H1 (cell line): ENCODE data around the gene MYO3A. TPM values are rescaled to one million over a fixed set of nuclear protein-coding genes. Genes with fewer than 3 reads are reported as not detected.

ENCODE experiments used
- CTCF ChIA-PET: fragments of 300-600 bp; sonication (Branson Sonifier 250); formaldehyde crosslinking; loops from one replicate; lab custom pipeline; 2021; ENCODE audit not compliant: partially characterized antibody; lab: Charles Lee
- POLR2A ChIA-PET: fragments of 300-600 bp; sonication (Branson Sonifier 250); formaldehyde crosslinking; loops from one replicate; lab custom pipeline; 2021; ENCODE audit warnings: inconsistent platforms; ENCODE audit not compliant: partially characterized antibody; lab: Charles Lee
- DNase-seq, 2 experiments: peaks; one replicate each; pipeline versions ENCODE4 v3.0.0 to v3.0.0-alpha.2; 2010 to 2022; ENCODE audit warnings: low spot score in 2 of 2, low read depth in 1 of 2, mixed read lengths in 1 of 2
- FAIRE-seq: peaks from 2 replicates; lab custom pipeline; 2011; peaks lifted over from hg19 to GRCh38; lab: Jason Lieb, UNC
- H2AFZ ChIP-seq: 2 replicates; pipeline ENCODE4 v1.8.1; 2012; ENCODE audit warnings: low read length, inconsistent platforms
- H2AK5ac ChIP-seq: 2 replicates; pipeline ENCODE4 v1.6.1; 2013; ENCODE audit warnings: low read depth, low read length
- H2BK120ac ChIP-seq: replicated peaks from 2 replicates; pipeline ENCODE3; 2013; ENCODE audit warnings: low read depth, low read length, inconsistent platforms
- H2BK12ac ChIP-seq: 2 replicates; pipeline ENCODE4 v1.6.1; 2013; ENCODE audit warnings: low read depth, low read length
- H2BK15ac ChIP-seq: 2 replicates; pipeline ENCODE4 v1.6.1; 2013; ENCODE audit warnings: low read length
- H2BK20ac ChIP-seq: 2 replicates; pipeline ENCODE4 v1.6.1; 2013; ENCODE audit warnings: low read length
- H2BK5ac ChIP-seq: 2 replicates; pipeline ENCODE4 v1.6.1; 2013; ENCODE audit warnings: low read depth, low read length
- H3K14ac ChIP-seq: 2 replicates; pipeline ENCODE4 v1.6.1; 2013; ENCODE audit warnings: inconsistent platforms; ENCODE audit not compliant: insufficient read length
- H3K18ac ChIP-seq: 2 replicates; pipeline ENCODE4 v1.6.1; 2013; ENCODE audit warnings: low read length; ENCODE audit errors: extremely low read depth
- H3K23ac ChIP-seq: 2 replicates; pipeline ENCODE4 v1.6.1; 2013; ENCODE audit warnings: inconsistent platforms; ENCODE audit not compliant: insufficient read length
- H3K23me2 ChIP-seq: 2 replicates; pipeline ENCODE4 v1.6.1; 2013; ENCODE audit warnings: low read depth, low read length
- H3K27ac ChIP-seq: 2 replicates; pipeline ENCODE4 v1.6.1; 2011; ENCODE audit warnings: low read depth, low read length, inconsistent platforms
- H3K27me3 ChIP-seq, 4 experiments: replicated peaks in 1 of 4; 1 replicate in 1 of 4; 2 replicates in 3 of 4; pipeline versions ENCODE4 v1.6.1 to v1.8.1; 2011 to 2013; ENCODE audit warnings: low read length in 3 of 4, mild to moderate bottlenecking in 3 of 4, inconsistent platforms in 2 of 4, mixed read lengths in 2 of 4, moderate library complexity in 1 of 4; ENCODE audit not compliant: control insufficient read depth in 3 of 4, insufficient read depth in 3 of 4; ENCODE audit errors: extremely low read depth in 1 of 4
- H3K36me3 ChIP-seq, 4 experiments: 2 replicates each; pipeline versions ENCODE4 v1.6.1 to v1.8.1; 2011 to 2013; ENCODE audit warnings: mild to moderate bottlenecking in 4 of 4, low read length in 3 of 4, moderate library complexity in 2 of 4, control low read depth in 1 of 4, inconsistent platforms in 1 of 4; ENCODE audit not compliant: insufficient read depth in 4 of 4, control insufficient read depth in 2 of 4
- H3K4ac ChIP-seq: replicated peaks from 2 replicates; pipeline ENCODE3; 2013; ENCODE audit warnings: low read length, low read depth, mixed read lengths, inconsistent platforms; ENCODE audit not compliant: insufficient read length
- H3K4me1 ChIP-seq, 4 experiments: replicated peaks in 1 of 4; 1 replicate in 1 of 4; 2 replicates in 3 of 4; pipeline versions ENCODE4 v1.6.1 to v1.8.1; 2011 to 2013; ENCODE audit warnings: low read length in 3 of 4, inconsistent platforms in 2 of 4, mixed read lengths in 1 of 4; ENCODE audit not compliant: insufficient read depth in 4 of 4, control insufficient read depth in 3 of 4
- H3K4me2 ChIP-seq, 2 experiments: 2 replicates each; pipeline versions ENCODE4 v1.6.1 to v1.8.1; 2011 to 2013; ENCODE audit warnings: low read depth in 2 of 2, low read length in 2 of 2, control low read depth in 1 of 2, inconsistent platforms in 1 of 2, mild to moderate bottlenecking in 1 of 2; ENCODE audit not compliant: insufficient read depth in 1 of 2
- H3K4me3 ChIP-seq, 4 experiments: fragments of 200-600, 300-600 bp in 1 of 4; sonication (generic), shearing (Covaris generic), sonication (Bioruptor Twin) in 1 of 4; 2 replicates each; pipeline versions ENCODE4 v1.5.1 to v1.8.1; 2011 to 2016; ENCODE audit warnings: low read length in 4 of 4, low read depth in 3 of 4, control low read depth in 2 of 4, inconsistent platforms in 2 of 4, mild to moderate bottlenecking in 2 of 4, mixed read lengths in 1 of 4, moderate library complexity in 1 of 4; ENCODE audit not compliant: insufficient read depth in 2 of 4; ENCODE audit errors: extremely low read depth in 1 of 4
- H3K56ac ChIP-seq: replicated peaks from 2 replicates; pipeline ENCODE3; 2013; ENCODE audit warnings: low read depth, mild to moderate bottlenecking, mixed read lengths, low read length, inconsistent platforms; ENCODE audit not compliant: insufficient read length
- H3K79me1 ChIP-seq: 2 replicates; pipeline ENCODE4 v1.6.1; 2013; ENCODE audit warnings: low read depth, low read length, control low read depth
- H3K79me2 ChIP-seq, 2 experiments: 2 replicates each; pipeline versions ENCODE4 v1.6.1 to v1.8.1; 2012 to 2013; ENCODE audit warnings: low read length in 2 of 2, mild to moderate bottlenecking in 2 of 2, inconsistent platforms in 1 of 2; ENCODE audit not compliant: insufficient read depth in 2 of 2, control insufficient read depth in 1 of 2
- H3K9ac ChIP-seq, 4 experiments: replicated peaks in 1 of 4; 1 replicate in 1 of 4; 2 replicates in 3 of 4; pipeline versions ENCODE4 v1.6.1 to v1.8.1; 2011 to 2013; ENCODE audit warnings: low read depth in 3 of 4, low read length in 3 of 4, control low read depth in 2 of 4, mild to moderate bottlenecking in 2 of 4, moderate library complexity in 2 of 4, inconsistent platforms in 1 of 4; ENCODE audit errors: extremely low read depth in 1 of 4
- H3K9me3 ChIP-seq, 2 experiments: 2 replicates each; pipeline versions ENCODE4 v1.6.1 to v1.8.1; 2012 to 2013; ENCODE audit warnings: mild to moderate bottlenecking in 2 of 2, moderate library complexity in 2 of 2, control low read depth in 1 of 2, inconsistent platforms in 1 of 2, low read depth in 1 of 2, low read length in 1 of 2, mixed read lengths in 1 of 2; ENCODE audit not compliant: insufficient read depth in 2 of 2
- H4K20me1 ChIP-seq, 2 experiments: replicated peaks in 1 of 2; 2 replicates each; pipeline versions ENCODE3 to v1.8.1; 2011 to 2013; ENCODE audit warnings: inconsistent platforms in 2 of 2, low read length in 2 of 2, mild to moderate bottlenecking in 1 of 2; ENCODE audit not compliant: insufficient read depth in 2 of 2, control insufficient read depth in 1 of 2
- H4K5ac ChIP-seq: 2 replicates; pipeline ENCODE4 v1.6.1; 2013; ENCODE audit warnings: low read length, low read depth, mixed read lengths, inconsistent platforms; ENCODE audit not compliant: insufficient read length
- H4K8ac ChIP-seq: 2 replicates; pipeline ENCODE4 v1.8.0; 2013; ENCODE audit warnings: mild to moderate bottlenecking, moderate library complexity, low read length, inconsistent platforms; ENCODE audit not compliant: insufficient read depth; ENCODE audit errors: extremely low read depth
- H4K91ac ChIP-seq: replicated peaks from 2 replicates; pipeline ENCODE3; 2013; ENCODE audit warnings: low read length, mixed read lengths, inconsistent platforms; ENCODE audit not compliant: insufficient read length
- CBX8 ChIP-seq: fragments of 300-800, 300-1000 bp; sonication (generic); IDR thresholded peaks from 2 replicates; pipeline ENCODE4 v1.7.1; 2016; ENCODE audit warnings: low read depth, low read length, borderline replicate concordance
- SIN3A ChIP-seq, 2 experiments: IDR thresholded peaks in 1 of 2; conservative IDR thresholded peaks in 1 of 2; 2 replicates each; pipeline ENCODE4 v1.6.1; 2011 to 2012; ENCODE audit warnings: low read length in 2 of 2, improper control_type of control experiment in 1 of 2, low read depth in 1 of 2, mild to moderate bottlenecking in 1 of 2
- SIRT6 ChIP-seq: IDR thresholded peaks from one replicate; pipeline ENCODE4 v1.7.1; 2012; ENCODE audit warnings: low read length, inconsistent platforms
- SP2 ChIP-seq: IDR thresholded peaks from 2 replicates; pipeline ENCODE4 v1.6.1; 2012; ENCODE audit warnings: mild to moderate bottlenecking, low read length, inconsistent platforms
- WGBS, 2 experiments: shearing (Covaris generic) in 1 of 2; methylation state at CpG; one replicate each; pipeline versions ENCODE4 v1.1.6 to v1.1.7; 2013 to 2015; ENCODE audit warnings: low lambda C conversion rate in 2 of 2, mixed read lengths in 2 of 2, inconsistent platforms in 1 of 2, low coverage in 1 of 2, missing lambda C conversion rate in 1 of 2; ENCODE audit not compliant: insufficient replicate concordance in 2 of 2, insufficient coverage in 1 of 2, insufficient read length in 1 of 2; ENCODE audit errors: extremely low coverage in 1 of 2, missing lambda C conversion rate in 1 of 2; 5-methylcytosine and 5-hydroxymethylcytosine counted together
- polyA plus RNA-seq, 7 experiments: library from polyadenylated mRNA; depleted of rRNA in 3 of 7; stranded (reverse) in 5 of 7; unstranded in 2 of 7; fragments of >200 nt in 5 of 7; fragments of 200-250 nt in 2 of 7; gene quantifications; 1 replicate in 5 of 7; 2 replicates in 1 of 7; 4 replicates in 1 of 7; pipeline versions ENCODE4 v1.2.1 to v1.2.3, GENCODE V29; 2011 to 2013; ENCODE audit warnings: missing spikeins in 2 of 7, mixed read lengths in 2 of 7
- total RNA-seq: library from RNA; stranded (reverse); fragmentation: NEBNext Ultra II Directional; extraction: Animal tissue kit (Norgen Biotek cat#: 25700); gene quantifications from 2 replicates; pipeline ENCODE4 v1.2.1, GENCODE V29; 2021

The MYO3A gene
- total and polyA plus RNA-seq, 2 of the 8 experiments (the other 6 are each of a cell fraction or from before 2014, with no cell fraction given), result 3.9 to 5.3 TPM

GRCh38 chr10:25902002-25902401 is 32.0 kb upstream of the MYO3A start:
- Histone ChIP-seq H3K4ac (no peak overlapping the region), H3K23me2 (no peaks in the 10 kb centered on the region), H3K4me3 (no peak overlapping the region), H3K56ac (no peak overlapping the region), H2BK12ac (no peak overlapping the region), H2BK120ac (no peak overlapping the region), H3K14ac (no peak overlapping the region), H4K5ac (no peak overlapping the region), H3K9me3 (no peaks in the 10 kb centered on the region), H3K79me2 (no peaks in the 10 kb centered on the region), H2BK5ac (no peak overlapping the region), H2BK15ac (no peak overlapping the region), H3K27me3 (no peaks in the 10 kb centered on the region), H4K8ac (no peak overlapping the region), H3K4me2 (no peak overlapping the region), H2AFZ (no peak overlapping the region), H3K18ac (no peak overlapping the region), H3K4me1 (peaks cover 0 to 4% (median under 1%) of the 10 kb centered on the region in 4 experiments; a peak in 3 of 7 replicates), H2AK5ac (no peak overlapping the region), H3K79me1 (no peaks in the 10 kb centered on the region), H3K27ac (no peak overlapping the region), H3K36me3 (no peaks in the 10 kb centered on the region), H3K9ac (no peak overlapping the region), H4K91ac (no peak overlapping the region), H4K20me1 (no peaks in the 10 kb centered on the region), H2BK20ac (no peak overlapping the region), H3K23ac (no peak overlapping the region)
- ChIA-PET CTCF (interaction anchor here (1.0 to 1.3 kb wide), 4 partner anchors 9 to 200 kb away, joined by 3 read pairs; no protein-coding TSS in a partner anchor), POLR2A (no interaction called here)
- no peak for FAIRE-seq
- no peak for DNase-seq
- WGBS, 2 experiments, result 90% methylated on average over 5 of the region's 5 CpGs; no CpG with 5 or more reads in 1 of the 2 experiments
- TF ChIP-seq SIN3A (conservative IDR thresholded peaks at IDR 0.05 in 1 of 2, IDR thresholded peaks at IDR 0.05 in 1 of 2; ENCODE audit: low read depth in 1 of 2, low read length in 2 of 2) (no peak), SIRT6 (no peak), SP2 (no peak), CBX8 (no peak)
